Right hindlimb (tissue), 1 donor: Measurements from ENCODE around the gene DENND11.

Experiments used
- DNase-seq: peaks from one replicate; pipeline ENCODE4 v3.0.0-alpha.2; 2018

The DENND11 gene, protein sequence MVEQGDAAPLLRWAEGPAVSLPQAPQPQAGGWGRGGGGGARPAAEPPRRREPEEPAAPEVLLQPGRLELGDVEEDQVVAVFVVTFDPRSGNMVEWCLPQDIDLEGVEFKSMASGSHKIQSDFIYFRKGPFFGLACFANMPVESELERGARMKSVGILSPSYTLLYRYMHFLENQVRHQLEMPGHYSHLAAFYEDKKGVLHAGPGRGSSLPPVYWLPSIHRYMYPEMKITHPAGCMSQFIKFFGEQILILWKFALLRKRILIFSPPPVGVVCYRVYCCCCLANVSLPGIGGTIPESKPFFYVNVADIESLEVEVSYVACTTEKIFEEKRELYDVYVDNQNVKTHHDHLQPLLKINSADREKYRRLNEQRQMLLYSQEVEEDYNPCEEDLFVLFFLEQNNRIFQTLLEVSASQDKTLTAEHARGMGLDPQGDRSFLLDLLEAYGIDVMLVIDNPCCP

DNA sequence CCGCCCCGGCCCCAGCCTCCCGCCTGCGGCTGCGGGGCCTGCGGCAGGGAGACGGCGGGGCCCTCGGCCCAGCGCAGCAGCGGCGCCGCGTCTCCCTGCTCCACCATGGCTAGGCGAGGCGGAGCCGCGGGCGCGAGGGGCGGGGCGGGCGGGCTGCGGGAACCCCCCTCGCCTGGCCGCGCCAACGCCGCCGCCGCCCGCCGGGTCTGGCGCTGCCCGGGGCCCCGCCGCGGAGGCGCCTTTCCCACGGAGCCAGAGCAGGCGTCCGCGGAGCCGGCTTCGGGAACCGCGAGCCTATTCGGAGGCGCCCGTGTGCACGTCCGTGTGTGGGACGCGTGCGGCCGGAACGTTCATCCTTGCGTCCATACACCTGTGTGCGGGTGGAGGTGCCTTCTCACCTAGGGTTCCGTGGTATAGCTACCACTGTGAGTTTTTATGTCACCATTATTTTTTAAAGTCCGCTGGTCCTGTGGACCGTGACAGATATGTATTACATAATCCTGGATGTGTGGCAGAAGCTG is at the start of gene DENND11:
DENND11 (minus strand) TSS at position 120 of the 521 bp plus-strand sequence; CDS start at position 107, 13 bp downstream.
- peak; percentile 57 for DNase-seq

DNA sequence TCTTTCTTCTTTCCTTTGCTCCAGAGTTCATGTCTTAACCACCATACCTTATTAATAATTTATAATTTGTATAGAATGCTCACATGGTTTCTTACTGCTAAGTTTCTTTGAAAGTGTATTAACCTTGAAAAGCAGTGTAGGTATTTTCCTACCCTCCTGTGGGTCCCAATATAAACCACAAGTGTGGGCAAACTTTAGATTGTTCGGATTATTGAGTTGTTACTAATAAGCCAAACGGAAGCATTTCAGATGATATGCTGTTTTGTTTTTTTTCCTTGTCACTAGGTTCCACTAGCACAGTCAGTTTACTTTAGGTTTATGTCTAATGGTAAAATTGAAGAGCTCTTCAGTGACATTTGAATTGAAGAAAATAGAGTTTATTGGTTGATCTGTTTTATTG is 46.4 kb upstream of the DENND11 start:
- no peak for DNase-seq

DNA sequence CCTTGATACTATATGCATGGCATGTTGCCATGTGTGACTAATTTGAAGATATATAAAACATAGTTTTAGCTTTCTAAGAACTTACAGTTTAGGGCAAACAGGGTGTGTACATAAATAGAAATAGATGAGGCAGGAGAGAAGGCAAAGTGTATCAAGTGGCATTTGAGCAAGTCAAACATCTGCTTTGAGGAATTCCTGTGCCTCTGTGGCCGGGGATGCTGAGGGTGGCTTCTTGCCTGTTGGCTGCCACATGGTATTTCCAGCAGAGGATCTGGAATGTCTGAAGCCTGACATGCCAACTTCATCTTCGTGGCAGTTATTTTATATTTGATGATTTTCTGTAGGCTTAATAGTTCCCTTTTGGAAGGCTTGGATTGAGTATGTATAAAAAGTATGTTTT is 42.2 kb upstream of the DENND11 start:
- no peak for DNase-seq

DNA sequence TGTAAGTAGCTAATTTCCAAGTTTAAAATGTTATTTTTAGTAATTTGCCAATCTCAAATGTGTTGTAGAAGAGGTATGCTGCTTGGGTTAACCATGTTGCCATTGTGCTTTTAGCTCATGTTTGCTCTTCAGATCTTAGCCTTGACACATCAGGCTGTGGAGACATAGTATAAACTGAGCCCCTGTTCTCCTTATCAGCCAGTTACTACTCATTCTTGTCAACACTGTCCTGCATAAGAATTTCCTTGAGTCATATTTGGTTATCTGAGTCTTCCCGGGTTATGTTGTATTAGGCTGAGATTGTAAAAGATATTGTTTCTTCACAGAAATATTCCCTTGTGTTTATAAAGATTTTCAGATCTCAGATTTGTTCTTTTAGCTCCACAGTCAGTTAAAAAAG is 40.3 kb upstream of the DENND11 start:
- DNase-seq = no peak

DNA sequence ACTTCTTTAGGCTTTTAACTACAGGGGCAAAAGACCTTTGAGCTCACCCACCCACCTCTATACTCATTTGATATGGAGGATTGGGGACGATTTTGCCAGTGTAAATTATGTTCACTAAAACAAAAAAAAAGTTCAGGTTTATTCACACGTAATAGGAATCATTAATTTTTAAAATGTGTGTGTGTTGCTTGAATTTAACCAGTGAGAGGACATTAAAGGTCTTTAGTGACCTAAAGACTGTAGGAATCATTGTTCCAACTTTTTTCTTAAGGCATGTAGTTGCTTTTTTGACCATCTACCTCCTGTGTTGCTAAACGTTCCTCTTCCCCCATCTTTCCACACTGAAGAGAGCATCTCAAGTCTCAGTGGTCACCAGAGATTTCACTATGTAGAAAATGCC is 37.3 kb upstream of the DENND11 start:
- no peak for DNase-seq

DNA sequence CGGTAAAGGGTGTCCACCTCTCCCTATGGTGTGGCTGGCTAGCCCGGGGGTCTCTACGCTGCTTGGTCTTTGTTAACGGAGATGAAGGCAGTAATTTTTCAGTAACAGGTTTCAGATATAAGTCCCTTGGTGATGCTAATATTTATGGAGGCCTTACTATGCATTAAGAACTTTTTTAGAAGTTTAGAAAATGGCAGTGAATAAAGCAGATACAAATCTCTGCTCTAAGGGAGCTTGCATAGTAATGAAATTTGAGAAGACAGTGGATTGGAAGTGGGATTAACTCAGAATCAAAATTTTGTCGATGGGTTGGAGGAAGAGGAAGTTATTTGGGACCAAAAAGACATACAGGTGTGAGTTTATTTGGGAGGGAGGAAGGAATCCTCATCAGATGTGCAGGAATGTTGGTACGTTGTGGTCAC is 36.6 kb upstream of the DENND11 start:
- no peak for DNase-seq

DNA sequence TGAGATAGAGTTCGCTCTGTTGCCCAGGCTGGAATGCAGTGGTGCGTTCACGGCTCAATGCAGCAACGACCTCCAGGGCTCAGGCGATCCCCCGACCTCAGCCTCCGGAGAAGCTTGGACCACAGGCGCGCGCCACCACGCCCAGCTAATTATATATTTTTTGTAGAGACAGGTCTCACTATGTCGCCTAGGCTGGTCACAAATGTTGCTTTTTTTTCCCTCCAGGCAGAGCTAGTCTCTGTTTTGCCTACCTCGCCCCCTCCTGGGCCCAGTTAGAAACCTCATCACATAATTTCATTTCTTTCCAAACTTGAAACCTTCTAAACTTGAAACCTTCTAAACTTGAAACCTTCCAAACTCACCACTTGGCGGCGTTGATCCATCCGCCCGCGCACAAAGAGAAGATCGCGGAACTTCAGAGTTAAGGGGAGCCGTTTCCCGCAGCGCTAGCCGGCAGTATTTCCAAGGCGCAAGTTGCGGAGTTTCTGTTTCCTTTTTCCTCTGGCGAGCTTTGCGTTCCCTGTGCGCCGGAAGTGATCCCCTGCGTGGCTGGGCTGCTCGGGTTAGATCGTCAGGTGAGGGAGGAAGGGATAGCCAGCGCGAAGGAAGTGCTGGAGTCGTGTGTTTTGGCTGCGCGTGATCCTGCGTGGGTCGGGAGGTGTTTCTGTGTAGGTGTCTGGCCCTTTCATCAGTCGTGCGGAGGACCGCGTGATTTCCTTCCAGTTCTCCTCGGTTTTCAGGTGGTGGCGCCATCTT is 36.0 kb upstream of the DENND11 start, which contains the start of gene SSBP1:
SSBP1 (plus strand) TSS at position 523 of the 756 bp plus-strand sequence. CDS start 809 bp downstream, outside the sequence.
- peak; percentile 96 for DNase-seq

DNA sequence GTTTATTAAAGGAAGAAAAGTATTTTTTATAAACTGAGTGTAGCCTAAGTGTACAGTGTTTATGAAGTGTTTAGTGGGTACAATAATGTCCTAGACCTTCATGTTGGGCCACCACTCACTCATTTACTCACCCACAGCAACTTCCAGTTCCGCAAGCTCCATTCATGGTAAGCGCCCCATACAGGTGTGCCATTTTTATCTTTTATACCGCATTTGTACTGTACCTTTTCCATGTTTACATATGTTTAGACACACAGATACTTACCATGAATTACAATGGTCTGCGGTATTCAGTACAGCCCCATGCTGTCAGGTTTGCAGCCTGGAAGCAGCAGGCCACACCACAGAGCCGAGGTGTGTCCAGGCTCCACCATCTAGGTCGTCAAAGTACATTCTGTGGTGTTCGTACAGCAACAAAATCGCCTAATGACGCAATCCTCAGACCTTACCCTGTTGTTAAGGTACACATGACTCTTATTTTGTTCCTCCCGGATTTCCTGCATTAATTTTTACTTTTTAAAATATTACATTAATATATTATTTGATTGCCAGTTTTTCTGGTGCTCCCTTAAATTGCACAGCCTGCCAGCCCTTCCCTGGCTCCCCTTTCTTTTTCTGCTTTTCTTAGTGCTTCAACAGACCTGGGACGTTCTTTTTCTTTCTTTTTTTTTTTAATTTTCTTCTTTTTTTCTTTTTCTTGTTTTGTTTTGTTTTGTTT is 35.3 kb upstream of the DENND11 start:
- DNase-seq = no peak

DNA sequence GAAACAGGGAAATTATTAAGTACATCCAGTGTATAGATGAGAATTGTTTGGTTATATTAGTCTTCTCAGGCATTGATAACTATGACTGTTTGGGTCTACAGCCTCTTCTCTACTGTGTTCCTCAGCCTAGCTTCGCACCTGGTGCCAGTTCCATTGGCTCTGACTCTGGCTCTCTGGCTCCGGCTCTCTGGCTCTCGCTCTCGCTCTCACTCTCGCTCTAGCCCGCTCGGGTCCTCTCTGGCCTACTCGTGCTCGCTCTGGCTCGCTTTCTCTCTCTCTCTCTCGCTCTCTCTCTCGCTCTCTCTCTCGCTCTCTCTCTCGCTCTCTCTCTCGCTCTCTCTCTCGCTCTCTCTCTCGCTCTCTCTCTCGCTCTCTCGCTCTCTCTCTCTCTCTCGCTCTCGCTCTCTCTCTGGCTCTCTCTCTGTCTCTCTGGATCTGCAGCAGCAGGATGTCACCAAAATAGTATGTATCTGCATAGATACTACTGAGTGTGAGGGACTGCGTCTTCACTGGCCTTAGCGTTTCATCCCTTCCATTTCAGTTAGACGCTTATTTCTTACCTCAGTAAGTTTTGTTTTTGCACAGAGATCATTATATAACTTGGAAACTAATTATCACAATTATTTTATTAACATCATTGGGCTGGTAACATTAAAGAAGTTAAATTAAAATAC is 29.6 kb upstream of the DENND11 start:
- no peak for DNase-seq

DNA sequence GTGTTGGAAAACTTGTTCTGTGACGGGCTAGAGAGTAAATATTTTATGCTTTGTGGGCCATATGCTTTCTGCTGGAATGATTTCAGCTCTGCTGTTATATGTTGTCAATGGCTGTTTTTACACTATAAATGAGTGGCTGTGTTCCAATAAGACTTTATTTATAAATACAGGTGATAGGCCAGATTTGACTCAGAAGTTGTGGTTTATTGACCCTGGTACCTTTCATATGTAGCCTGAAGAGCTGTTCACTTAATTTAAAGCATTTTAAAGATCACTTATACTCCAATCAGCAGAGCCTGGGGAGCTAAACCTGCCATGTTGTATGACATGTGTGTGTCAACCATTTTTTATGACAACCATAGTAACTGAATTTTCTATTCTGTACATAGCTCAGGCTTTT is 27.1 kb upstream of the DENND11 start:
- DNase-seq = no peak

DNA sequence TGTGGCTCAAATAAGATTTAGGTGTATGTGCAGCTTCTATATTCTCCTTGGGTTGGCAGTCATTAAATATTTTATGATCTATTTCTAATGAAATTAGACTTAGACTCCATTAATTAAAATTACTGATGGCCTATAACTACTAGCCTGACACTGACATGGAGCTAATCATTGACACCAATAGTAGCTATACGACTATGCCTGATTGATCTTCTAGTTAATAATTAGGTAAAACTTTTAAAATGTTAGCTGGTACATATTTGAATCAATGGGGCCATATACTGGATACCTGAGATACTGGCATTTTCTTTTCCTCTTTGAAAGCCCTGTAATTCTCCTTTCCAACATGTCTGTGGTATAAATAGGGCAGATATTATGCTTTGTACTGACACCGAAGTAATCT is 20.6 kb upstream of the DENND11 start:
- DNase-seq = no peak

DNA sequence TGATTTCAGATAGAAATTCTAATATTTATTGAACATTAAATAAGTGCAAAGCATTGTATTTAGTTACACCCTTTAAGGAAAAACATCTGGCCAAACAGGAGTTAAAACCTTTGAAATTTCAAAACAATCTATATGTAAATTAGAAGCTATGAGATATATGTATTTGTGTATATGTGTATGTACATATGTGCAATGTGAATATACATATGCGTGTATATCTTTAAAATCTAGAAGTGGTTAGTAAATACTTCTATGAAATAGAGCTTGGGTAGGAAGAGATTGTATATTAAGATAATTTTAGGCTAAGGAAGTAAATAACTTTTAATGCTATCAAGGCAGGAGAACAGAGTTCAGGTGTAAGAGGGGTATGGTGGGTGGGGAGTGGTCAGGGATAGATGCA is 15.5 kb upstream of the DENND11 start:
- no peak for DNase-seq

DNA sequence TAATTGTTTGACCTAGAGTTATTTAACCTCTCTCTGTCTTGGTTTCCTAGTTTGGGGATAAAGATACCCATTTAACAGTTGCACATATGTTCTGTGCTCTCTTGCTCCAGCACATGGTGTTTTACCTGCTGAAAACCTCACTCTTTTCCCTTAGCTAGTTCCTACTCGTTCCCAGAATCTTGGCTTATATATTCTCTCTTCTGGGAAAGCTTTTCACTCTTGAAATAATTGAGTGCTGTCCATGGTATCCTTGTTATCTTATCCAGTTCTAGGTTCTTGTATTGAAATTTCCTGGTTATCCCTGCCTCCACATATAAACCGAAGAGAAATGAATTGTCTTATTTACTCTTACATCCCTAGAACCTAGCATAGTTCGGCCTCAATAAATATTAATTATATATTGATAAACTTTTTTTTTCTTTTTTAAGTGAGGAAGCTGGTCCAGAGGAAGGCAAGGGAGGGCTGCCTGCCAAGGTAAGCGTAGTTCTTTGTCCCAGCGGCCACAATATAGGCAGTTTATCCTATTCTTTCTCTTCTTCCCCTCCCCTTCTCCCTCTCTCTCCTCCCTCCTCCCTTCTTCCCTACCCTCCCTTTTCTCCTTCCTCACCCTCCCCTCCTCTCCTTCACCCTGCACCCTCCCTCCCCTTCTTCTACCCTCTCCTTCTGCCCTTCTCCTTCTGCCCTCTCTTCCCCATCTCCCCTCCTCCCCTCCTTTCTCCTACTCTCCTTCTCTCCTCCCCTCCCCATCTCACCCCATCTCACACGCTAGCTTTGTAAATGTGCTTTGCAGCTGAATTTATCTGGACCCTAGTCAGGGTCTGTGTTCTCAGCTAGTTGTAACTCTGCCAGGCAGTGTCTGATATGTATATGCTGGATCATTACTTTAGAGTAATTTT is 14.1 kb upstream of the DENND11 start:
- no peak for DNase-seq

DNA sequence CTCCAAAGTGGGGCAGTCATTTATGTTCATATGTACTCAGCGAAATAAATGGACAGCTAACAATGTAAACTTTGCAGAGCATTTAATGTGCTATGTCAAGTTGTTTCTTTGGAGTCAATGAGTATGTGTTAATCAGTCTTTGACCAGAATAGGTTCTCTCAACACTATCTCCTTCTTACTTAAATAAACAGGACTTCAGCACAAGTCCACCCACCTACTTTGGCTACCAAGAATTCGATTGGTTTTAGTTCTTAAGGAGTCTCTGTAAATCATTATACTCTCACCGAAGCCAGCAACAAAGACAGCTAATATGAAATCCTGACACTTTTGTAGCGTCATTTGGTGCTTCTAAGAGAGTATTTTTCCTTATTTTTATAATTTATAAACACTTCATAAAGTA is 13.1 kb upstream of the DENND11 start:
- no peak for DNase-seq

DNA sequence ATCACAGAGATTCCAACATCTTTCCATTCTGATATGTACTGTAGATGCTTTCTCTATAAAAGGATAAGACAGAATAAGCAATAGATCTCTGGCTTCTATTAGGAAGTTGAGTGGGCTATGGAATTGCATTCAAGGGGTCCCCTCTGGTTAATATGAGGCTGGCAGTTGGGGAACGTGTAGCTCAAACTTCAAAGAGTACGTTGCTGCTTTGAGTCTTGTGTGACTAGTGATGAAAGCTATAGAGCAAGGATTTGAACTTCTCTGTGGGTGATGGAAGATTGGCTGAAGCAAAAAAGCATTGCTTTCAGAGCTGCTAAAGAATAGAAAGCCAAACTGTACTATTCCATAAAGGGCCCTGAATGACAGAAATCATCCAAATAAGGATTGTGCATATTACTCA is 12.6 kb upstream of the DENND11 start:
- DNase-seq = no peak

DNA sequence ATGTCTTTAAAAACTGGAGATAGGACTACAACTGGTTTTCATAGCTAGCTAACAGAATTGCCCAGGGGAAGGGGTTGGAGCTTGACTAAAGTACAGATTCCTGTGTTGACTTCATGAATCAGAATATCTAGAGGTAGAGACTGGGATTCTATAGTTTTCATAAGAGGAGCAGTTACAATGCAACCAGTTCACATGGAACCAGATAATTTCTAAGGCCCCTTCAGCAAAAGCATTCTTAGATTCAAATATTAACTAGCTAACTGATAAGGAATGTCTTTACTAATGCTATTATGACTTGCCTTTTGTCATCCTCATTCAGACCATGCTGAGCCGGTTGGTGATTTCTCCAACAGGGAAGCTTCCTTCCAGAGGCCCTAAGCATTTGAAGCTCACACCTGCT is 11.9 kb upstream of the DENND11 start:
- DNase-seq = no peak

DNA sequence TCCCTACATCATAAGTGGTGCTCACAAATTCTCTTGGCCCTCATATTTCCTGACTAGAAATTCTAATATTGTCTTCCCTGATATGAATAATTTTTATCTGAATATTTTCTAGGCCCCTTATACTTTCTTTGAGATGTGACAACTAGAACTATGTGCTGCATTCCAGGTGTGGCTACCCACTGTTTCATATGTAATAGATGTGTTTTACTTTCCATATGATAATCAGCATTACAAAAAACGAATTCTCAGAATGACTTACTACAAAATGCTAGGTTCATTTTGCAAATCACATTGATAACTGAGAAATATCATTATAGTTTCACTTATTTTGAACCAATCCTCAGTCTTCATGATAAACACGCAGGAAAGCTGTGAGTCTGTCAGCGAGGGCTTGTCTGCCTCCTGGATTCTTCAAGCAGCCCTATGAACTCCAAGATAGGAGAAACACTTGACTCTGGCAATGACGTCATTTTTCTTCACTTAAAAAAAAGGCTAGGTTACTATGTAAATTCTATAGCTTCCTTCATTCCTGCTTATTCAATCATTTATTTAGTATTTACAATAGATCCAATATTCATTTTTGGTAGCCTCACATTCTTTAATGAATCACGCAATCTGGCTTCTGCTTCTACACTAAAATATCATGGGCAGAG is 10.8 kb upstream of the DENND11 start:
- no peak for DNase-seq

DNA sequence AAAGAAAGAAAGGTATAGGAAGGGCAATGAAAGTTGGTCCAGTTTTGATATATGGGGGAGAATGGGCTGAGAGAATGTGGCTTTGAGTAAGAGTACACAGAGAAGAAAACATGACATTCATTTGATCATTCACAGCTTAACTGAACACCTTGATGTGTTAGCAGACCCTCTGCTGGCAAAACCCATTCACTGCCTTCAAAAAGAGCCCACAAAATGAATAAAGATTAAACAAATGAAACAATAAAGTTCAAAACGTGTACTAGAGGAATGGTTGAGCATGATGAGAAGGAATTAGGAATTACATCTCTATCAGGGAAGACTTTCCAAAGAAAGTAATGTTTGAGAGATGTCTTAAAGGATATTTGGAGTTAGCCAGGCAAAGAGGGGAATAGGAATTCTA is 8.3 kb upstream of the DENND11 start:
- DNase-seq = no peak

DNA sequence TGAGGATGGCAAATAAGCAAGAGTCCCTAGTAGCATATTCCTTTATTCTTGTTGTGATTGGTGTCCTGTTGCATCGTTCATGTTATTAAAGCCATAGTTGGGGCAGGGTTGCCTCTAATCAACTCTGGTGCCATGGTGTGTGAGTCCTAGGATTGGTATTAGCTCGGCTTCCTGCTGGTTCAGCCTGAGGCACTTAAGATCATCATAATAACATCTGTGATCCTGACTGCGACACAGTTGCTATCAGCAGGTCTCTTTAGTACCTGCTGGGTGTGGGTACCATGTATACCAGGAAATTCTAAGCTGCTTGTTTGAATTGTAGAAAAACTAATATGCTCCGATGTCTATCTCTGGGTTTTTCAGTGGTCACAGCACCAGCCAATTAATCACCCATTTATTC is 7.8 kb upstream of the DENND11 start:
- DNase-seq = no peak

DNA sequence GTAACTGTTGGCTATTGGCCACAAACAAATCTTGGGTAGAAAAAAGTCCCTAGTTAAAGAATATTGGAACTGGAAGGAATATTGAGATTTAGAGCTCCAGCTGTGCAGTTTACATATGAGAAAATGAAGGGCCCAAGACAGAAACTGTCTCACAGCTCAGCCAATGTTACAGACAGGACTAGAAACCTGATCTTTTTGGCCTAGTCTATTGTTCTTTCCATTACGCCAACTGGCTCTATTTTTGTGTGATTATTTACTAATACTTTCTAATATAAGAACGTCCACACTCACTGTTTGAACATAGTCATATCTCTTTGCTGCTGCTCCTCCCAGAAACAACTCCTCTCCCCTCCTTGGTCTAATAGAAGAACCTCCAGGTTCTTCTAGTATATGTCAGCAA is 7.4 kb upstream of the DENND11 start:
- no peak for DNase-seq

DNA sequence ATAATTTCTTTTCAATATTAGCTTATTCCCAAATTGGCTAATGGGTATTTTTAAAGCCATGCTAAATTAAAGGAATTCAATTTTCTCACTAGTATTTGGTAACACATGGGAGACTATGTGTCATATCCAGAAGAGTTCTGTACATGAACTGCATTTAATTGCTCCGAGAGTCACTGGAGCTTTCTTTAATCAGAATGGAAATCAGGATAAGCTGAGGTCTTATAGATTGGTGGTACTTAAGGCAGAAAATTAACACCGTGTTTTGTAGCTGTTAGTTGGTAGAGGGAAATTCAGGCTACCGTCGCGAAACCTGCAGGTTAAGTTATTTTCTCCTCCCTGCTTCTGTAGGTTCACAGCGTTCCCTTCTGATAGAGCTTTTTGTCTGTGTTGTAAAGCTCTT is 6.4 kb upstream of the DENND11 start, which contains the start of gene WEE2:
WEE2 (plus strand) TSS at position 3 of the 400 bp plus-strand sequence. CDS start 406 bp downstream, outside the sequence.
- no peak for DNase-seq
